Loucy (cell line): ENCODE data around the gene TUB.

ENCODE experiments used
- CTCF ChIP-seq: fragments of 200-600 bp; sonication (generic); conservative IDR thresholded peaks from 2 replicates; pipeline ENCODE4 v1.5.1; 2014; ENCODE audit warnings: mild to moderate bottlenecking, antibody characterized with exemption, low read length
- EZH2phosphoT487 ChIP-seq: fragments of 200-600 bp; IDR thresholded peaks from 2 replicates; pipeline ENCODE4 v1.6.1; 2018; ENCODE audit warnings: antibody characterized with exemption, mild to moderate bottlenecking, moderate library complexity, borderline replicate concordance

DNA sequence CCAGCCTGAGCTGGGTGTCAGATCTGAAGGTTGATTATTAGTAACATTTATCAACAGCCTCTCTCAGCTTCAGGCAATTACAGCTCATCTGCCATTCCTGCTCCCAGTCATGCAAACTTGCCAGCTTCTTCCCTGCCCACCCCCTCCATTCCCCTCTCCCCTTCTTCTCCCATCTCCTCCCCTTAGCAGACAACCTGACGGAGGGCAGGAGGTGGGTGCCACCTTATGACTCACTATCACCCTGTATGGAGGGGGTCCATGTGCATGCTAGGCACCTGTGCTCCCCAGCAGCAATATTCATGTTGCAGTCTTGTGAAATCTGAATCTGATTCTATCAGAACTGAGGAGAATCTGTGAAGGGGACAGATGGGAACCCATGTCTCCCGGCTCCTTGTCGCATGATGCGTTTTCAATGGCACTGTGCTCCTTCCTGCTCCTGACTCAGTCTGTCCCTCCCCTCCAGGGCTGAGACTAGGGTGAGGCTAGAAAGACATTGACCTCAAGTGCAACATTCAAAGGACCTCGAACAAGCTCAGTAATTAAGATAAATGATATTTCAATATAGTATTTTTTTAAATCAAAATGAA lies 46.3 kb upstream of the TUB start:
- TF ChIP-seq CTCF (no peak), EZH2phosphoT487 (no peak)
